DMS53 treated with DMSO at 0.1 percent for 48 hours (cell line): ENCODE results near the gene ITPR2.
"Not testable (repeated sequence)": the region's sequence is repeated elsewhere in the genome, so short reads cannot be mapped to it uniquely, and the experiment has no call there.

Source experiments
- DNase-seq: peaks from one replicate; lab custom pipeline; 2025; ENCODE audit not compliant: unreplicated experiment; lab: John Stamatoyannopoulos, UW

ITPR2 gene

GRCh38 chr12:26851031-26851809, 18.2 kb upstream of the ITPR2 start:
- DNase-seq = no peak

GRCh38 chr12:26848156-26848825, 15.3 kb upstream of the ITPR2 start:
- DNase-seq = no peak

- no peak for DNase-seq
Observed at GRCh38 chr12:26847431-26847830, 14.4 kb upstream of the ITPR2 start.

GRCh38 chr12:26846416-26846815, 13.4 kb upstream of the ITPR2 start:
- no peak for DNase-seq

GRCh38 chr12:26845984-26846383, 13.0 kb upstream of the ITPR2 start:
- no peak for DNase-seq

GRCh38 chr12:26845057-26845666, 12.2 kb upstream of the ITPR2 start:
- DNase-seq = peak; percentile 81

- DNase-seq = no peak
Observed at GRCh38 chr12:26843311-26843710, 10.3 kb upstream of the ITPR2 start.

- DNase-seq = no peak
Observed at GRCh38 chr12:26841085-26841484, 8.1 kb upstream of the ITPR2 start.

GRCh38 chr12:26839512-26839911, 6.5 kb upstream of the ITPR2 start:
- no peak for DNase-seq

GRCh38 chr12:26838888-26839416, 6.0 kb upstream of the ITPR2 start:
- no peak for DNase-seq

- DNase-seq = no peak
Observed at GRCh38 chr12:26836201-26836600, 3.2 kb upstream of the ITPR2 start.

- not testable (repeated sequence) for DNase-seq
Observed at GRCh38 chr12:26834503-26835060, 1.6 kb upstream of the ITPR2 start.

GRCh38 chr12:26833743-26834490, 923 bp upstream of the ITPR2 start:
- peak; percentile 75 for DNase-seq

- DNase-seq = peak; percentile 81
Observed at GRCh38 chr12:26831951-26832821, 808 bp downstream of the ITPR2 start.

GRCh38 chr12:26830783-26831551, 2.0 kb downstream of the ITPR2 start:
- DNase-seq = peak; percentile 81

- no peak for DNase-seq
Observed at GRCh38 chr12:26830363-26830762, 2.6 kb downstream of the ITPR2 start.

- DNase-seq = no peak
Observed at GRCh38 chr12:26828280-26829073, 4.5 kb downstream of the ITPR2 start.

GRCh38 chr12:26826437-26826836, 6.6 kb downstream of the ITPR2 start:
- DNase-seq = no peak
